Hepatocyte (in vitro differentiated cells): Measurements from ENCODE around the gene MOG. TPM values are rescaled to one million over a fixed set of nuclear protein-coding genes. Genes with fewer than 3 reads are reported as not detected.
A peak's percentile ranks its signal among the peaks of the same experiment; 100 is the strongest.

Experiments used
- DNase-seq: peaks from one replicate; pipeline ENCODE4 v3.0.0-alpha.2; 2016; ENCODE audit warnings: low spot score
- H2AFZ ChIP-seq: fragments of 200-600 bp; sonication (generic); 2 replicates; pipeline ENCODE4 v1.6.0; 2016; ENCODE audit warnings: antibody characterized with exemption, mild to moderate bottlenecking
- H3K27ac ChIP-seq: fragments of 200-600 bp; sonication (generic); 2 replicates; pipeline ENCODE4 v1.5.1; 2016; ENCODE audit warnings: mild to moderate bottlenecking
- H3K27me3 ChIP-seq: fragments of 200-600 bp; sonication (generic); 2 replicates; pipeline ENCODE4 v1.6.1; 2016
- H3K36me3 ChIP-seq: fragments of 200-600 bp; sonication (generic); replicated peaks from 2 replicates; pipeline ENCODE4 v1.5.1; 2016; ENCODE audit warnings: low read depth; ENCODE audit not compliant: insufficient read depth
- H3K4me1 ChIP-seq: fragments of 200-600 bp; sonication (generic); 2 replicates; pipeline ENCODE4 v1.5.1; 2016; ENCODE audit warnings: mild to moderate bottlenecking, moderate library complexity; ENCODE audit not compliant: insufficient read depth
- H3K4me2 ChIP-seq: fragments of 200-600 bp; sonication (generic); 2 replicates; pipeline ENCODE4 v1.6.0; 2016
- H3K4me3 ChIP-seq: fragments of 200-600 bp; sonication (generic); 2 replicates; pipeline ENCODE4 v1.5.1; 2016; ENCODE audit warnings: mild to moderate bottlenecking
- H3K79me2 ChIP-seq: fragments of 200-600 bp; sonication (generic); 2 replicates; pipeline ENCODE4 v1.6.0; 2017; ENCODE audit warnings: mild to moderate bottlenecking
- H3K9me2 ChIP-seq: fragments of 200-600 bp; sonication (generic); replicated peaks from 2 replicates; pipeline ENCODE4 v1.6.0; 2017; ENCODE audit warnings: mild to moderate bottlenecking; ENCODE audit not compliant: insufficient read depth
- H3K9me3 ChIP-seq: fragments of 200-600 bp; sonication (generic); 2 replicates; pipeline ENCODE4 v1.5.1; 2016; ENCODE audit warnings: low read depth, mild to moderate bottlenecking
- H4K20me1 ChIP-seq: fragments of 200-600 bp; sonication (generic); 2 replicates; pipeline ENCODE4 v1.6.0; 2016; ENCODE audit warnings: mild to moderate bottlenecking; ENCODE audit not compliant: insufficient read depth, poor library complexity, severe bottlenecking
- CTCF ChIP-seq: fragments of 200-600 bp; sonication (generic); IDR thresholded peaks from 2 replicates; pipeline ENCODE4 v1.5.1; 2016; ENCODE audit warnings: antibody characterized with exemption, mild to moderate bottlenecking; ENCODE audit not compliant: poor library complexity
- EZH2 ChIP-seq: fragments of 200-600 bp; sonication (generic); IDR thresholded peaks from 2 replicates; pipeline ENCODE4 v1.6.1; 2016; ENCODE audit warnings: antibody characterized with exemption, mild to moderate bottlenecking, borderline replicate concordance
- EZH2phosphoT487 ChIP-seq: fragments of 200-600 bp; sonication (generic); IDR thresholded peaks from one replicate; pipeline ENCODE4 v1.6.1; 2018; ENCODE audit warnings: antibody characterized with exemption, mild to moderate bottlenecking, low read depth, moderate library complexity; ENCODE audit not compliant: unreplicated experiment, severe bottlenecking
- whole genome bisulfite sequencing: methylation state at CpG from one replicate; pipeline ENCODE4 v1.1.6; 2016; ENCODE audit warnings: low lambda C conversion rate; ENCODE audit errors: missing lambda C conversion rate; 5-methylcytosine and 5-hydroxymethylcytosine counted together
- polyA plus RNA-seq: library from polyadenylated mRNA; unstranded; fragments of >200 nt; fragmentation: Nextera tagmentation; extraction: Ambion mirVana; gene quantifications from 2 replicates; pipeline ENCODE4 v1.2.1, GENCODE V29; 2016
- total RNA-seq: library from RNA; depleted of rRNA; stranded (reverse); fragments of >200 nt; gene quantifications from 2 replicates; pipeline ENCODE4 v1.2.3, GENCODE V29; 2014

MOG gene
- total and polyA plus RNA-seq, 2 experiments from 2014 or later, result not detected

GRCh38 chr6:29652198-29652584 is 4.7 kb upstream of the MOG start:
- H3K4me2 ChIP-seq, result no peak overlapping the region
- TF ChIP-seq CTCF, result no peak
- TF ChIP-seq EZH2phosphoT487, result no peak
- no peak for TF ChIP-seq EZH2
- H4K20me1 ChIP-seq, result no peaks in the 10 kb centered on the region
- H3K27ac ChIP-seq, result no peak overlapping the region
- peaks cover 6% of the 10 kb centered on the region for H3K27me3 ChIP-seq
- H3K79me2 ChIP-seq, result no peaks in the 10 kb centered on the region
- no peak for DNase-seq
- WGBS, result 83% methylated on average over 10 of the region's 10 CpGs
- H2AFZ ChIP-seq, result no peak overlapping the region
- no peak overlapping the region for H3K4me3 ChIP-seq
- no peaks in the 10 kb centered on the region for H3K4me1 ChIP-seq
- no peaks in the 10 kb centered on the region for H3K9me2 ChIP-seq
- no peaks in the 10 kb centered on the region for H3K36me3 ChIP-seq
- H3K9me3 ChIP-seq, result no peaks in the 10 kb centered on the region

GRCh38 chr6:29653452-29654038 is 3.3 kb upstream of the MOG start:
- Histone ChIP-seq H3K4me2 (no peak overlapping the region), H4K20me1 (no peaks in the 10 kb centered on the region), H3K4me3 (no peak overlapping the region), H2AFZ (no peak overlapping the region), H3K9me3 (no peaks in the 10 kb centered on the region), H3K36me3 (no peaks in the 10 kb centered on the region), H3K79me2 (no peaks in the 10 kb centered on the region), H3K27me3 (peaks cover 6% of the 10 kb centered on the region), H3K27ac (no peak overlapping the region), H3K9me2 (no peaks in the 10 kb centered on the region), H3K4me1 (no peaks in the 10 kb centered on the region)
- no peak for TF ChIP-seq EZH2
- peak; percentile 78 for TF ChIP-seq CTCF
- WGBS, result 14% methylated on average over 8 of the region's 8 CpGs
- DNase-seq, result peak; percentile 91

- H3K9me3 ChIP-seq, result no peaks in the 10 kb centered on the region
- no peak overlapping the region for H3K4me2 ChIP-seq
- H3K79me2 ChIP-seq, result no peaks in the 10 kb centered on the region
- no peaks in the 10 kb centered on the region for H3K36me3 ChIP-seq
- no peak overlapping the region for H2AFZ ChIP-seq
- H3K27ac ChIP-seq, result no peak overlapping the region
- DNase-seq, result no peak
- TF ChIP-seq CTCF (no peak), EZH2phosphoT487 (no peak), EZH2 (no peak)
- no peaks in the 10 kb centered on the region for H3K9me2 ChIP-seq
- no peak overlapping the region for H3K4me3 ChIP-seq
- peaks cover 6% of the 10 kb centered on the region for H3K27me3 ChIP-seq
- H4K20me1 ChIP-seq, result no peaks in the 10 kb centered on the region
- H3K4me1 ChIP-seq, result no peaks in the 10 kb centered on the region
- 85% methylated on average over 6 of the region's 6 CpGs for WGBS
Measured at GRCh38 chr6:29655658-29656057, 1.2 kb upstream of the MOG start.

- WGBS, result 57% methylated on average over 2 of the region's 2 CpGs
- H3K4me3 ChIP-seq, result no peak overlapping the region
- no peak for DNase-seq
- H3K27ac ChIP-seq, result no peak overlapping the region
- H3K9me3 ChIP-seq, result no peaks in the 10 kb centered on the region
- H3K4me1 ChIP-seq, result no peaks in the 10 kb centered on the region
- no peaks in the 10 kb centered on the region for H3K9me2 ChIP-seq
- H3K4me2 ChIP-seq, result no peak overlapping the region
- no peak overlapping the region for H2AFZ ChIP-seq
- H3K36me3 ChIP-seq, result no peaks in the 10 kb centered on the region
- H3K27me3 ChIP-seq, result peaks cover 6% of the 10 kb centered on the region
- no peaks in the 10 kb centered on the region for H3K79me2 ChIP-seq
- TF ChIP-seq CTCF (no peak), EZH2phosphoT487 (no peak), EZH2 (no peak)
- no peaks in the 10 kb centered on the region for H4K20me1 ChIP-seq
Measured at GRCh38 chr6:29656157-29656556, 735 bp upstream of the MOG start.
